NCI-H1930 (cell line): ENCODE data around the gene P2RY6.

Experiments
- DNase-seq, 2 experiments: peaks; one replicate each; lab custom pipeline; 2025; lab: John Stamatoyannopoulos, UW

Gene P2RY6

DNA sequence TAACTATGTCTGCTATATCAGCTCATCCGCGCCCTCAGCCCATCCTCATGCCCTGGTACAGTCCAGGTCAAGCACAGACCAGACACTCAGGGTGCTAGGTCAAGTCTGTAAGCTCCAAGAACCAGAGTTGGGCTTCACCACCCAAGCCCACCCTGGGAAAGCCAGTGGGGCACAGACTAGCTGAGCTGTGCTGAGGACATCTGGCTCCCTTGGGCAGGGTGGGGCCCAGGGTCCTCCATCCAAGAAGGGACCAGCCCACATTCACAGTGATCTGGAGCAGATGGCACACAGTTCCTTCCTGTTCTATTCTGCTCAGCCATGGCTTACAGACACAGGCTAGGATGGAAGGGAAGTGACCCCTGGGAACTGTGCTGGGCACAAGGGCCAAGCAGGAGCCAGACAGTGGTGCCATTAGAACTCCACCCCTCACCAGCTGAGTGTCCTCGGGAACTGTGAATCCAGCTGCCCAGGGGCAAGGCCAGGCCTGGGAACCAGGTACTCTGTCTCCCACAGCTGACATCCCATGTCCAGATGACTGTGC, 9.1 kb downstream of the P2RY6 start:
- DNase-seq: no peak

DNA sequence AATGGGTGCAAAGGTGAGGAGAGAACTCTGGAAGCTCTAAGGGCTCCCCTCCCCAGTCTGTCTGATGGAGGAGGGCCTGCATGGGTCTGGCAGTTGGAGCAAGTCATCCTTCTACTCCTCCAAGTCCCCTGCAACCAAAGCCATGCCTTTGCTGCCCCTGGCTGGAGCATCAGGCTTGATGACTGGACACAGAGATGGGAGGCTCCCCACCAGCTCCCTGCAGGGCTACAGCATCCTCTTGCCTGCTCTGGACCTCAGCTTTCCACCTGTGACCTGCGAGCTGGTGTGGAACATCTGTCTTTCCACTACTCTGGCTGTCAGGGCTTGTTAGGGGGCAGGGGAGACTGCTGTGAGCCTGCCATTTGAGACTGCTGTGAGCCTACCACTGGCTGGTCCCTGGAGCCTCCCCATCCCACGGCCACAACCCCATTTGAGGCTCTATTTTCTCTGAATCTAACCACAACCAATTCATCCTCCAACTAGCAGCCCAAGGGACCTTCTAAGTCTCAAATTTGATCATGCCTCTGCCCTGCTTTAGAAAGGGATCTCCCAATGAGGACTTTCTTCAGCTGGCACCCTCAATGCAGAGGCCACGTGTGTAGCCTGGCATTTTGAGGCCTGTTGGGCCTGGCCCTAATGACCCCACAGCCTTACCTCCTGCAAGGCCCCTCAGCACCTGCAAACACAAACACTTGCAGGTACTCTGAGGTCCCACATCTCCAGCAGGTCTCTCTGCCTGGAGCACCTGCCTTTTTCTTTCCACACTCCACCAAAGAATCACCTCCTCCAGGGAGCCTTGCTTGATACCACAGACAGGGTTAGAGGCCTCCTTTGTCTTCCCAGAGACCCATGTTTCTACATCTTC, 9.9 kb downstream of the P2RY6 start:
- no peak for DNase-seq

DNA sequence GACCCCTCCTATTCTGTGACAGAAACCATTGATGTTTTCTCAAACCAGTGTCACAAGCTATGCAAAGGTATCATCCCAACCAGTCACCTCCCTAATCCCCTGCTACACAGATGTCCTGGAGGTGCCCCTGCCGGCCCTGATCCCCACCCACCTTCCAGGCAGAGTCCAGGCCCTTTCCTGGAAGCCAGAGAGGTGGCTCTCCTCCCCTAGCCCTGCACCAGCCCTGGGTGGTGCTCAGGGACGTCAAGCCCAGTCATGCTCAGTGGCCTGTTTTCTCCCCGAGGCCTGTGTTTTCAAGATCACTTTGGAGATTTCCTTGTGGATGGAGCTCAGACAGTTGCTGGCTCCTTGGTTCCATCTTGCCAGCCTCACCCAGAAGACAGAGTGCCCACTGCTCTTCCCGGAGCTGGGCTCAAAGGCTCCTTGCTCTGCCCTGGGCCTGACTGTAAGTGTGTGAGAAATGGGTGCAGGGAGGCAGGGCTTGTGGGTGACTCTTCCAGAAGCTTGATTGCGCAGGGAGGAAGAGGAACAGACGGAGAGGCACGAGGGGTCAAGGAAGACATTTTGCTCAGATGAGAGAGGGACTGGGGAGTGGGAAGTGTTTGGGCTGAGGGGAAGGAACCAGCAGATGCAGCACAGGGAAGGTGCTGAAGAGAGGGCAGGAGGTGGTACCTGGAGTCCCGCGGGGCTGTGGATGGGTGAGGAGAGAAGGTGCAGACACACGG, 11.3 kb downstream of the P2RY6 start:
- DNase-seq: no peak

DNA sequence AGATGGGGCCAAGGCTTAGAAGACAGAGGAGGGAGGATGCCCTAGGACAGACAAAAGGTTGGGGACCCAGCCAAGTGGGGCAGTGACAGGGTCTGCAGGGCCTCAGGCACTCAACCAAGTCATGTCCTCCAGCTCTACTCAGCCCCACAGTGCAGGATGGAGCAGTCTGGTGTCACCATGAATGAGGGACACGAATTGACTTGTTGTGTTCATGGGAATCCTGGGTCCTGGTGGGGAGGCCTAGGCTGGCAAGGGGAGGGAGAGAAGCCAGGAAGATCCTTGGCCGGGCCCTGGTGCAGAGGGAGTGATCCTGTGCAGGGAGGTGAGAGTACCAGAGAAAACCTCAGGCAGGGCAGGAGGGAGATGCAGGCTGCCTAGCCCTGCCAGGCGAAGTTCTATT, 12.0 kb downstream of the P2RY6 start:
- no peak for DNase-seq

DNA sequence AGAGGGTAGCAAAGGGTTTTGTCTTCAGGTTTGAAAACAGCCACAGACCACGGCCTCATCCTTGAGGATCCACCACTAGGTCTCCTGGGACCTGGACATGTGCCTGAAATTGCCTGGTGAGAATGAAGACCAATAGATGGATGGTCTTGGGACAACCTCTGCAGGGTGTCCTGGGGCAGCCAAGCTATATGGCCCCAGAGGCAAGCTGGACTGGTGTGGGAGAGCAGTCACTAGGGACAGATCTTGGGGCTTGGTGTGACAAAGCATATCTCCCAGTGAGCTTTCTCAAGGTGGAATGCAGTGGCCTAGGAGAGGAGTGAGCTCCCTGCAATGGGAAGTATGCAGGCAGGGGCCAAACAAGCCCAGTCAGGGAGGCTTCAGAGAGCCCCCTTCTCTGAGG, 13.6 kb downstream of the P2RY6 start:
- no peak for DNase-seq

DNA sequence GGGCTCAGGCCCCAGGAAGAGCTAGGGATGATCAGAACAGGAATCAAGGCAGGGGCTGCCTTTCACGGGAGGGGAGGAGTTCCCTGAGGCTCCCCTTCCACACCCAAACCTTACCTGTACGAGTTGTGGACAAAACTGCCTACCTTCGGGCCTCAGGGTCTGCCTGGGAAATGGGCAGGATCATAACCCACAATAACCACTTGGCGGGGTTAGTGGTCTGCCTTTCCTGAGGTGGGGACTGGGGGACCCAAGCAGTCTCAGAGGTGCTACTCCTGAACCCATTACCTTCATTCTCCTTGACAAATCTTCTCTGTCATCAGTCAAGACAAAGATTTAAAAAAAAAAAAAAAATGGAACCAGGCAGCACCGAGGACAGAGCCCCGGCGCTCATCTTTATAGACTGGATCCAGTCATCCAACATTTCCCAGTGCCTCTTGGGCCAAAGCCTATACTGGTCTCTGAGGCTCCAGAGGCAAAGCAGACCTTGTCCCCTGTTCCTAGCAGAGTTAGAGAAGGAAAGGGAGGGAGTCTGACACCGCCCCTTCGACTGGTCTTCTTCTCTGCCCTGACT, 14.2 kb downstream of the P2RY6 start:
- DNase-seq: no peak

DNA sequence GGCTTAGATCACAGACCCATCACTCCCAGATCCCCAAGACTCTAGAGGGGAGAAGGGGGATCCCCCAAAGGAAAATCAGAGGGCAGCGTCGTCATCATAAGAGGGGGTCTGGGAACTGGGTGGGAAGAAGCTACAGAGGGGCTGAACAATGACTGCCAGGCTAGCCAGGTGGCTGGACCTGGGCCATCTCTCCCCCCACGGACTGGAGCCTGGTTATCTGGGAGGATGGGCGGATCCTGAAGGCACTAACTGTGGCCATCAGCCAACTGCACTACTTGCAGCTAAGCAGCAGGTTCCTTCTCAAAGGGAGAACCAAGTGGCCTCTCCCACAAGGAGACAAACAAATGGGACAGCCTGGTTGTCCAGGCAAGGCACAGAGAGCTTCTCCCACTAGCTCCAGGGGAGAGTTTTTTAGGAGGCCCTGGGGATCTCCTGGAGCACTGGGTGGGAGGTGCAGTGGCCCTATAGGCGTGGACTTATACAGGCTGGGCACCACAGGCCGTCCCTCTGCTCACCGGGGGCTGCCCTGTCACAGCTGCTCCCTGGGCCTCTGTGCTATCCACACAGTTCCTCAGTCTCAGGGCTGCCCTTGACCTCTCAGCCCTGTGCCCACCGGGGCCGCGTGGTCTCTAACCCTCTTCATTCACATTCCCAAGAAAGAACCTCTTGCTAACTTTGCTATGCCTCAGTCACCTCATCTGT, 15.4 kb downstream of the P2RY6 start:
- DNase-seq: no peak

DNA sequence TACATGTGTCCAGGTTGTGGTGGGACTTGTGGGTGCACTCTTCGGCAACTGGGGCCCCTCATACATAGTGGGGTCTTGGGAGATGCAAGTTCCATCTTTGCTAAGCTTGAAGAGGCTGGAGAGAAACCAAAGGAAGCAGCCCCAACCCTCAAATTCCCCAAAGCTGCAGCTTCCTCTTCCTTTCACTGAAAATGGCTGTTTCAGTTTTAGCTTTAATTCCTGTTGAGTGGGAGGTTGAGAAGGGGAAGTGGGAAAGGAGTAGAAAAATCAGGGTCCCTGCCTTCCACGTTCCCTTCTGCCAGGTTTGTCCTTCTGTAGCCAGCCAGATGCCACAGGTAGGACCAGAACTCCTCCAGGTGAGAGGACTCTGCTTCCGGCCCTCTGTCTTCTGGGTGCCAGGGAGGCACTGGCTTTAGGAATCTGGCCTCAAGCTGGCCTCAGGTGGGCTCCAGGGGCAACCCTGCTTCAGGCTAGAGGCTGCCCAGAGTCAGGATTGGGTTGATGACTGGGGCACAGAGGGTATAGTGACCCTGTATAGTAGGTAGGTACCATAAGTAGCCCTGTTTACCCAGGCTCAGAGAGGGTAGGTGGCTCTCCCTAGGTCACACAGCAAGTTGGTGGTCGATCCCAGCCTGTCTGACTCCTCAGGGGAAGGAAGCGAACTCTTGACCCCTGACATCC, 16.2 kb downstream of the P2RY6 start:
- DNase-seq: no peak

DNA sequence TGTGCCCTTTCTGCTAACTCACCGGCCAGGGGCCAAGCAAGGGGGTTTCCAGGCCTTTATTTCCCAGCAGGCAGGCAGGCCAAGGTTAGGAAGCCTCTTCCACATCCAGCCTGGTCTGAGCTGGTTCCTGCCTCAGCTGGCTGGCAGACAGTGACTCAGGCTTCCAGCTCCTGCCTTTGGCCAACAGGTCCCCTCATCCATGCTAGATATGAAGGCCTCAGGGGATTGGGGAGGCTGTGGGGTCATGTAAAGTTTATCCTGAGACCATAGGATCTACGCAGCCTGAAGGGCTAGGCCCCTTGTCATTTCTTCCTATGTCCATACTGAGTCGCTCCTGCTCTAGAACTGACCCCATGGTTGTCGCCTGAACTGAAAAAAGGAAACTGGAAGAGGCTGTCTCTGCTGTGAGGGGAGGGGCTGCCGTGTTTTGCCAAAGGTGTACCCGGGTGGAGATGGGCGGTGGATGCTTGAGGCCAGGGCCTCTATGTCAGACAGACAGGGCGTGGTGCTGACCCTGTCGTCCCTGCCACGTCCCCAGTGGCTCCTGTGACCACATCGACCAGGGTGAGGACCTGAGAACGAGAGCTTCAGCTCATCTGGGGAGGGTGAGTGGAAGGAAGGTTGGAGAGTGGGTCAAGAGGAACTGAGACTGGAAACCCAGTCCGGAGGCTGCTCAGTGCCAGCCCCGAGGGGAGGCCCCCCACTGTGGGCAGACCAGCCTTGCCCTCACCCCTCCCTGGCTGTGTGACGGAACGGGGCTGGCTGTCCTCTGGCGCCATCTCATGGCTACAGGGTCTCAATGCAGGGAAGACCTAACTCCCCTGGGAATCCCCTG, 17.0 kb downstream of the P2RY6 start:
- peak; percentile 25 to 35 for DNase-seq

DNA sequence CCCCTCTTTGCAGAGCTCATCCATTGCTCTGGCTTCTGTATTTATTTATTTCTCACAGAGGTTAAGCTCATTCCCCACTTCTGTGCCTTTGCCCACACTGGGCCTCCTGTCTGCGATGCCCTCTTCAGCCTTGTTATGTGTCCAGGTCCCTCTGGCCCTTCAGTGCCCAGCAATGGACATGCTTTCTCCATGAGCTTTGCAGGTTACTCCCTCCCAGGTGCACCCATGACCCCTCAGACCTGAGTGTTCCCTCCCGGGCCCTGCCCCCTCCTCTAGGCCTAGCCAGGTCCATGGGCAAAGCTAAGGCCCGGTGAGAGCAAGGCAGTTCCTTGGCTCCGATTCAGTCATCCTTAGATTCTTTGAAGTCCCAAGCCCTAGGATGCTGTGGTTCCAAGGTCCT, 18.4 kb downstream of the P2RY6 start:
- no peak for DNase-seq

DNA sequence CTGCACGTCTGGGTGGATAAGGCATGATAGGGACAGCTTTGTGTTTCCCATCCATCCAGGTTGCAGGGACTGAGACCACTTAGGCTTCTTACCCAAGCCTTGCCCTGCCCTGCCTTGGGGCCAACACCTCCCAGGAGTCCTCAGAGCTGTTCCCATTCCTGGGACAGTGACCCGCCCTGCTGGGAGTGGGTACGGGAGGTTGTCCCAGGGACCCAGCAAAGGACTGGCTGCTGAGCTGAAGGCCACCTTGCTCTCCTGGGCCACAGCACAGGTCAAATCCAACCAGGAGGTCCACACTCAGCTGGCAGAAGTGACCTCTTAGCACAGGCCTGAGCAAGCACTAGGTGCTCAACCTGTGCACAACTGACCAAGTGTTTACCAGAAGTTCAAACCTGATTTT, 19.1 kb downstream of the P2RY6 start:
- no peak for DNase-seq

DNA sequence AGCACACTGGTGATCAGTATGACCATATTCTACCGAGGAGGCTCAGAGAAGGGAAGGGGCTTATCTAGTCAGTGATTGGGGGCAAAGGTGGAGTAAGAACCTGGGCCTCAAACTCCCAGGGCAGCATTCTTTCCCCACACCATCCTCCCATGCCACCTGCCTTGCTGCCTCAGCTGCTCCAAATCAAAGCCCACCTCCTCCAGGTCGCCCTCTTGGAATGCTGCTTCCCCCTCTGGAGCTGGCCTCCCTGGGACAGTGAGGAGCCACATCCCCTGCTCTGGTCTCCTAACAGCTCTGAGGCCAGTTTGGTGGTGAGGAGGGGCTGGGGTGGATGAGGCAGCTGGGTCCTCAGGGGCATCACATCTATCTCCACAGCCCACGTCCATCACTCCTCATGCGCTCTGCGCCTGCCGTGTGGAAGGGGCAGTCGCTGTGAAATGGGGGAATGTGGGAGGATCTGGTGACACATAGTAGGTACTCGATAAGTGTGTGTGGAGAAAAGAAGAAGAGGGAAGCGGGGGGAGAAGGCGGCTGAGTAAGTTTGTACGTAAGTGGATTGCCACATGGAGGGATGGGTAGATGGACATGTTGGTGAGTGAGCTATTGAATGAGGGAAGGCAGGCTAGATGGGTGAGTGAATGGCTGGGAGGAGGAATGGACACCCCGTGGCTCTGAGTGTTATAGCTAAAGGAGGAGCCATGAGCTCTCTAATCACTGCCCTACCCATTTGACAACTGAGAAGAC, 19.8 kb downstream of the P2RY6 start:
- DNase-seq: no peak

DNA sequence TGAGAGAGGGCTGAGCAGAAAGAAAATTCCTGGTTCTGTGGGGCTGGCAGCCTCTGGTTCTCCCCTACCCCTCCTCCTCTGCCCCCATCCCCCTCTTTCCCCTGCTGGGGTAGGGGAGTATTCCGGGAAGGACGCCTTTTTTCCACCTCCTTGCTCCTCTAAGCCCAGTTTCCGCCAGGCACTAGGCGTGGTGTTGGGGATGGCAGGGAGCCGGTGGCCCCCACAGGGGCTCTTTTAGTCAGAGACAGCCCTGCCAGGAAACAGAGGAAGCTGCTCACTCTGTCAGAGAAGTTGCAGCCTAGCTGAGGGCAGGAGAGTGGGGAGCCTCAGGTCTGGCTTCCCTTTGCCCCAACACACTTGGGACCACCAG, 20.4 kb downstream of the P2RY6 start:
- no peak for DNase-seq

DNA sequence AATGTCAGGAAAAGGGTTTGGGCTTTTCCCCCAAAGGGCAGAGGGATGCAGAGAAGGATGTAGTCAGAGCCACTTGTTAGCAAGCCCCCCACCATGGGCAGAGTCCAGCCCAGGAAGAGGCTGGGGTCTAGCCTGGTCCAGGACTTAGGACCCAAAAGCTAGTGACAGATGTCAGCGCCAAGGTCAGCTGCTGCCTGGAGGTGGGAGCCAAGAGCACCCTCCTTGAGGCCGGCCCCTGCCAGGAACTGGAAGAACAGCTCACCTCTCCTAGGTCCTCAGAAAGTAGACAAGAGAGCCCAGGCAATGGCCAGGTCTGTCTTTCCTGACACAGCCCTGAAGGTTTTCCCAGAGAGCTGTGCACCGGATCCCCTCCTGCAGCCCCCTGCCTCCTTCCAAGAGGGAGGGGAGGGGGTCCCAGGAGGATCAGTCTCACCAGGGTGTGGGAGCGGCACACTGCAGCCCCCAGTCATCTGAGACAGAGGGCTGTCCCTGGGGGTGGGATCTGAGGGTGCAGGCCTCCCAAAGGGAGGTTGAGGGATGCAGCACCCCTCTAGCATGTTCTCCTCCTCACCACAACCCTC, 21.3 kb downstream of the P2RY6 start:
- no peak for DNase-seq

DNA sequence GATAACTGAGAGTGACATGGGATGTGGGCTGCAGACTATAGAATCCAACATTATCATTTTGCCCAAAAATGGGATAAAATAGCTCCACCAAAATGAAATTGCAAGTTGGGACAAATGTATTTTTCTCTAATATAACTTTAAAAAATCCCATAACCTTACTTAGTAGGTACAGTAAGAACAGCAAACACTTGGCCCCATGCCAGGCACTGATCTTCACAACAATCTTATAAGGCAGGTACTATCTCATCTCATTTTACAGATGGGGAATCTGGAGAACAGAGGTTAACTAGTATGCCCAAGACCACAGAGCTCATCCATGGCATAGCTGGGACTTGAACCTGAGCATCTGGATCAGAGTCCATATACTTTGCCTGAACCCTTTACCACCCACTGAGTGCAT, 22.5 kb downstream of the P2RY6 start:
- no peak for DNase-seq

DNA sequence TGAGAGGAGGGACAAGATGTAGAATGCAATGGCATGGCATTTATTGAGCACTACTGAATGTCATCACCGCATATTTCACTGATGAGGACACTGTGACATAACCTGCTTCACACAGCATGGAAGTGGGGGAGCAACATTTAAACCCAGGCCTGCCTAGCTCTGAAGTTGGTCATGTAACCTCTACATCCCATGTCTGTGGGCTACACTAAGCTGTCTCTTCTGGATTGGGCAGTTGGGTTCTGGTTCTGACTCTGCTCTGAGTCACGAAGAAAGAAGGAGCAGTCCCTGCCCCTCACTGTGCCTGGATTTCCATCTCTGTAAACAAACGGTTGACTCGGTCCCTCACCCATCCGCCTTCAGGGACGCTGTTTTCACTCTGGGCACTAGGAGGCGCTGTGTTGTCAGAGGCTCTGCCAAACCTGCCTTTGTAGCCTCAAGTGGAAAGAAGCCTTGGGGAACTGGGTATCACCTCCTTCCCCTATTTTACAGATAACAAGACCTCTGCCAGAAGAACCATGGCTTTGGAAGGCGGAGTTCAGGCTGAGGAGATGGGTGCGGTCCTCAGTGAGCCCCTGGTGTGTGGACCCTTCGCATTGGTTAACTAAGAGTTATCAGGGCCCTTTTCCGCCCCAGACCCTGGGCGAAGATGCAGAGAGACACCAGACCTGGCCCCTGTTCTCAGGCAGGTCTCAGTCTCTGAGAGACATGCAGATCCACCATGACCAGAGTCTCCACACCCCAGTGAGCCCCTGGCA, 23.3 kb downstream of the P2RY6 start:
- DNase-seq: peak; percentile 37 to 44

DNA sequence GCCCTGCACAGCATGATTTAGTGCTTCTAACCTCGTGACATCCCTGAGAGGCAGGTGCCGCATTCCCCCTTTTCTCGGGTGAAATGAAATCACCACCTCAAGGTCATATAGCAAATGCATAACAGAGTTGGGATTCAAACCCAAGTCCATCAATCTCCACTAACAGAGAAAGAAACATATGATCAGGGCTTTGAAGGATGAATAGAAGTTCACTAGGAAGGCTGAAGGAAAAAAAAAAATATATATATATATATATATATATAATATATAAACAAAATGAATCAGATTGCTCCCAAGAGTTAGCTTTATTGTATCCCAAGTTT, 23.8 kb downstream of the P2RY6 start:
- DNase-seq: no peak

DNA sequence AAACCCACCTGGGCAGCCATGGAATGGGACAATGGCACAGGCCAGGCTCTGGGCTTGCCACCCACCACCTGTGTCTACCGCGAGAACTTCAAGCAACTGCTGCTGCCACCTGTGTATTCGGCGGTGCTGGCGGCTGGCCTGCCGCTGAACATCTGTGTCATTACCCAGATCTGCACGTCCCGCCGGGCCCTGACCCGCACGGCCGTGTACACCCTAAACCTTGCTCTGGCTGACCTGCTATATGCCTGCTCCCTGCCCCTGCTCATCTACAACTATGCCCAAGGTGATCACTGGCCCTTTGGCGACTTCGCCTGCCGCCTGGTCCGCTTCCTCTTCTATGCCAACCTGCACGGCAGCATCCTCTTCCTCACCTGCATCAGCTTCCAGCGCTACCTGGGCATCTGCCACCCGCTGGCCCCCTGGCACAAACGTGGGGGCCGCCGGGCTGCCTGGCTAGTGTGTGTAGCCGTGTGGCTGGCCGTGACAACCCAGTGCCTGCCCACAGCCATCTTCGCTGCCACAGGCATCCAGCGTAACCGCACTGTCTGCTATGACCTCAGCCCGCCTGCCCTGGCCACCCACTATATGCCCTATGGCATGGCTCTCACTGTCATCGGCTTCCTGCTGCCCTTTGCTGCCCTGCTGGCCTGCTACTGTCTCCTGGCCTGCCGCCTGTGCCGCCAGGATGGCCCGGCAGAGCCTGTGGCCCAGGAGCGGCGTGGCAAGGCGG, 24.5 kb downstream of the P2RY6 start:
- DNase-seq: no peak

DNA sequence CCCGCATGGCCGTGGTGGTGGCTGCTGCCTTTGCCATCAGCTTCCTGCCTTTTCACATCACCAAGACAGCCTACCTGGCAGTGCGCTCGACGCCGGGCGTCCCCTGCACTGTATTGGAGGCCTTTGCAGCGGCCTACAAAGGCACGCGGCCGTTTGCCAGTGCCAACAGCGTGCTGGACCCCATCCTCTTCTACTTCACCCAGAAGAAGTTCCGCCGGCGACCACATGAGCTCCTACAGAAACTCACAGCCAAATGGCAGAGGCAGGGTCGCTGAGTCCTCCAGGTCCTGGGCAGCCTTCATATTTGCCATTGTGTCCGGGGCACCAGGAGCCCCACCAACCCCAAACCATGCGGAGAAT, 25.1 kb downstream of the P2RY6 start:
- no peak for DNase-seq
